NCI-H446 (cell line): ENCODE results near the gene ATP6V0A4.
"Not testable (repeated sequence)": the region's sequence is repeated elsewhere in the genome, so short reads cannot be mapped to it uniquely, and the experiment has no call there.

Source experiments
- DNase-seq, 2 experiments: peaks; one replicate each; lab custom pipeline; 2025; lab: John Stamatoyannopoulos, UW

ATP6V0A4 gene

GRCh38 chr7:138699661-138700060, 98.3 kb downstream of the ATP6V0A4 start:
- DNase-seq, result no peak

GRCh38 chr7:138698281-138698680, 99.7 kb downstream of the ATP6V0A4 start:
- no peak for DNase-seq

- DNase-seq, result no peak
Observed at GRCh38 chr7:138697535-138698182, 100.3 kb downstream of the ATP6V0A4 start.

- DNase-seq, result not testable (repeated sequence)
Observed at GRCh38 chr7:138695776-138696175, 102.2 kb downstream of the ATP6V0A4 start.

- no peak for DNase-seq
Observed at GRCh38 chr7:138695106-138695505, 102.9 kb downstream of the ATP6V0A4 start.

GRCh38 chr7:138691178-138691577, 106.8 kb downstream of the ATP6V0A4 start:
- DNase-seq, result no peak

- no peak for DNase-seq
Observed at GRCh38 chr7:138690495-138690894, 107.5 kb downstream of the ATP6V0A4 start.

- DNase-seq, result not testable (repeated sequence)
Observed at GRCh38 chr7:138688037-138688436, 110.0 kb downstream of the ATP6V0A4 start.

- DNase-seq, result no peak
Observed at GRCh38 chr7:138684340-138684739, 113.7 kb downstream of the ATP6V0A4 start.

GRCh38 chr7:138679793-138680192, 118.2 kb downstream of the ATP6V0A4 start:
- DNase-seq, result no peak

- no peak for DNase-seq
Observed at GRCh38 chr7:138670594-138670993, 127.4 kb downstream of the ATP6V0A4 start.

GRCh38 chr7:138669364-138669763, 128.6 kb downstream of the ATP6V0A4 start:
- DNase-seq, result no peak

GRCh38 chr7:138668946-138669345, 129.1 kb downstream of the ATP6V0A4 start:
- DNase-seq, result no peak

- DNase-seq, result no peak
Observed at GRCh38 chr7:138668229-138668596, 129.8 kb downstream of the ATP6V0A4 start.

- DNase-seq, result no peak
Observed at GRCh38 chr7:138667535-138668228, 130.3 kb downstream of the ATP6V0A4 start.

- DNase-seq, result no peak
Observed at GRCh38 chr7:138666385-138666784, 131.6 kb downstream of the ATP6V0A4 start.

GRCh38 chr7:138665669-138666140, 132.3 kb downstream of the ATP6V0A4 start:
- no peak for DNase-seq

- no peak for DNase-seq
Observed at GRCh38 chr7:138665249-138665648, 132.7 kb downstream of the ATP6V0A4 start.

- no peak for DNase-seq
Observed at GRCh38 chr7:138663725-138664710, 134.0 kb downstream of the ATP6V0A4 start.

- no peak for DNase-seq
Observed at GRCh38 chr7:138662991-138663320, 135.0 kb downstream of the ATP6V0A4 start.

- no peak for DNase-seq
Observed at GRCh38 chr7:138662076-138662990, 135.7 kb downstream of the ATP6V0A4 start.
